ENCODE results near the gene OR6X1.
A peak's percentile ranks its signal among the peaks of the same experiment; 100 is the strongest.
"Not testable (repeated sequence)": the region's sequence is repeated elsewhere in the genome, so short reads cannot be mapped to it uniquely, and the experiment has no call there.

The OR6X1 gene

GRCh38 chr11:123751781-123752180, 2.5 kb downstream of the OR6X1 start:
- no peak for DNase-seq

GRCh38 chr11:123748349-123748748, 6.0 kb downstream of the OR6X1 start:
- DNase-seq = not testable (repeated sequence)

- DNase-seq = no peak
These were observed 8.4 kb downstream of the OR6X1 start for GRCh38 chr11:123745764-123746451.

GRCh38 chr11:123742724-123743120, 11.6 kb downstream of the OR6X1 start:
- no peak for DNase-seq

GRCh38 chr11:123742031-123742723, 12.1 kb downstream of the OR6X1 start:
- DNase-seq = peak; percentile 37

GRCh38 chr11:123741159-123742030, 12.9 kb downstream of the OR6X1 start, which contains the start of gene ZNF202:
TSS of gene ZNF202 (minus strand) at chr11:123741660. CDS start at chr11:123730888, 10,772 bp downstream.
- DNase-seq = peak; percentile 69

GRCh38 chr11:123740787-123741158, 13.5 kb downstream of the OR6X1 start:
- no peak for DNase-seq

GRCh38 chr11:123738374-123738773, 15.9 kb downstream of the OR6X1 start:
- DNase-seq = no peak

GRCh38 chr11:123736769-123737168, 17.5 kb downstream of the OR6X1 start:
- no peak for DNase-seq

- DNase-seq = no peak
These were observed 24.7 kb downstream of the OR6X1 start for GRCh38 chr11:123729602-123730001.

- no peak for DNase-seq
These were observed 28.2 kb downstream of the OR6X1 start for GRCh38 chr11:123725995-123726655.

GRCh38 chr11:123719452-123719851, 34.9 kb downstream of the OR6X1 start:
- DNase-seq = no peak

- DNase-seq = no peak
These were observed 35.8 kb downstream of the OR6X1 start for GRCh38 chr11:123718469-123718868.

GRCh38 chr11:123718063-123718462, 36.3 kb downstream of the OR6X1 start:
- DNase-seq = no peak

- not testable (repeated sequence) for DNase-seq
These were observed 41.7 kb downstream of the OR6X1 start for GRCh38 chr11:123712627-123713026.

- no peak for DNase-seq
These were observed 46.6 kb downstream of the OR6X1 start for GRCh38 chr11:123707606-123708205.

- no peak for DNase-seq
These were observed 47.1 kb downstream of the OR6X1 start for GRCh38 chr11:123707206-123707605.

GRCh38 chr11:123704341-123704740, 50.0 kb downstream of the OR6X1 start:
- no peak for DNase-seq
